ENCODE results near the gene TOX4. TPM values are rescaled to one million over a fixed set of nuclear protein-coding genes. Genes with fewer than 3 reads are reported as not detected.

TOX4 gene
- total RNA-seq = 61.1 to 66.3 TPM (median 62.4 TPM) in 3 replicates

DNA sequence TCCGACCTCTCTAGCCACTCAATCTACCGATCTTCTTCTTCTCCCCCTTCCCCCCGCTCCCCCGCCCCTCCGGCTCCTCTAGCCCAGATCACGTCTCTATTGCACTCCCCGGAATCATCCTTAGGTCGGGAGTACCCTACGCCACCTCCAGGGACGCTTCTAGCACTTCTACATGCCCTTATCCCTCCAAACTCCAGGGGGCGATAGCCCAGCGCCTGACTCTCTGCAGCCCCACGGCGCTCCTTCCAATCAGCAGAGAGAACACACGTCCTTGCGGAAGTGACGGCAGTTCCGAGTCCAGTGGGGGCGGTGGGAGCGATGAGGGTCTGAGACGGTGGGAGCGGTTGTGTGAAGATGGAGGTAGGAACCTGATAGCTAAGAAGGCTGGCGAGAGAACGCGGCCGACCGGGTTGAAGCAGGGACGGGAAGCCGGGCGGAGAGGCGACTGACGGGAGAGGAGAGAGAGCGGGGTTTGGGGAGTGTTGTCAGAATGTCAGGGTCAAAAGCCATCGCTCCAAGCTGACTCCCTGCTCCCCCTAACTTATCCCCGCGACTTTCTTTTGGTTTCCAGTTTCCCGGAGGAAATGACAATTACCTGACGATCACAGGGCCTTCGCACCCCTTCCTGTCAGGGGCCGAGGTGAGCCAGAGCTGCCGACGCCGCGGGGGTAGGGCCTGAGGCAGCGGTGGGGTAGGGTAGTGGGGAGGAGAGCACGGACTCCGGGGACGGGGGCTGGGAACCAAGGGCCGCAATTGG is at the start of gene TOX4, which contains the start of gene RAB2B:
TOX4 (plus strand) TSS at position 271 of the 757 bp plus-strand sequence; CDS start at position 355, 84 bp downstream.
RAB2B (minus strand) TSS at position 35 of the 757 bp plus-strand sequence. CDS start 87 bp downstream, outside the sequence.
- TF ChIP-seq, protein P1, sequence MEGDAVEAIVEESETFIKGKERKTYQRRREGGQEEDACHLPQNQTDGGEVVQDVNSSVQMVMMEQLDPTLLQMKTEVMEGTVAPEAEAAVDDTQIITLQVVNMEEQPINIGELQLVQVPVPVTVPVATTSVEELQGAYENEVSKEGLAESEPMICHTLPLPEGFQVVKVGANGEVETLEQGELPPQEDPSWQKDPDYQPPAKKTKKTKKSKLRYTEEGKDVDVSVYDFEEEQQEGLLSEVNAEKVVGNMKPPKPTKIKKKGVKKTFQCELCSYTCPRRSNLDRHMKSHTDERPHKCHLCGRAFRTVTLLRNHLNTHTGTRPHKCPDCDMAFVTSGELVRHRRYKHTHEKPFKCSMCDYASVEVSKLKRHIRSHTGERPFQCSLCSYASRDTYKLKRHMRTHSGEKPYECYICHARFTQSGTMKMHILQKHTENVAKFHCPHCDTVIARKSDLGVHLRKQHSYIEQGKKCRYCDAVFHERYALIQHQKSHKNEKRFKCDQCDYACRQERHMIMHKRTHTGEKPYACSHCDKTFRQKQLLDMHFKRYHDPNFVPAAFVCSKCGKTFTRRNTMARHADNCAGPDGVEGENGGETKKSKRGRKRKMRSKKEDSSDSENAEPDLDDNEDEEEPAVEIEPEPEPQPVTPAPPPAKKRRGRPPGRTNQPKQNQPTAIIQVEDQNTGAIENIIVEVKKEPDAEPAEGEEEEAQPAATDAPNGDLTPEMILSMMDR (IDR thresholded peaks at IDR 0.05; ENCODE audit: unreplicated experiment) = peak; percentile 73
- Mint-ChIP-seq H3K27ac (peak within 1 kb of the TSS; percentile 99), H3K27me3 (ENCODE audit: low read depth) (no peaks in the 10 kb centered on the region), H3K4me1 (peaks cover 17% of the 10 kb centered on the region), H3K4me3 (peak within 1 kb of the TSS; percentile 100), H3K9me3 (no peaks in the 10 kb centered on the region), H3K36me3 (peaks cover 18% of the 10 kb centered on the region)
- DNase-seq (ENCODE audit: low spot score in 2 of 2, unreplicated experiment in 2 of 2) = peak; percentile 90 to 94

DNA sequence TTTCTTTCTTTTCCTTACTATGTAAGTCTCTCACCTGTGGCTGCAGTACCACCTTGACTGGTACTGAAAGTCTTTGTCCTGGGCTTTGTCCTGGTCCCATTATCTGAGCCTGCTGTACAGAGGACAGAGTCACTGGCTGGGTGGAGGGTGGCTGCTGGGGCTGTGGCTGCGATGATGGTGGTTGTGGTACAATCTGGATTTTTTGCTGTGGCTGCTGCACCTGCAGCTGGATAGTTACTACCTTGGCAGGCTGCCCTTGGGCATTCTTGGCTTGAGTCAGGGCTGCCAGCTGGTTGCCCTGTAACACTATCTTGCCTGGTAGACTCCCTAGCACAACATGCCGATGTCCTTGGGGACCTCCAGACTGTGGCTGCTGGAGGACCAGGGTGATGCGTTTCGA is 48.1 kb upstream of the TOX4 start:
- TF ChIP-seq, protein P1 (IDR thresholded peaks at IDR 0.05; ENCODE audit: unreplicated experiment) = no peak
- no peaks in the 10 kb centered on the region for H3K27me3 Mint-ChIP-seq (ENCODE audit: low read depth)
- peaks cover 60% of the 10 kb centered on the region for H3K36me3 Mint-ChIP-seq
- H3K27ac Mint-ChIP-seq = no peak overlapping the region
- DNase-seq (ENCODE audit: low spot score in 2 of 2, unreplicated experiment in 2 of 2) = no peak
- H3K4me1 Mint-ChIP-seq = no peaks in the 10 kb centered on the region
- H3K9me3 Mint-ChIP-seq = no peaks in the 10 kb centered on the region
- H3K4me3 Mint-ChIP-seq = no peak overlapping the region

DNA sequence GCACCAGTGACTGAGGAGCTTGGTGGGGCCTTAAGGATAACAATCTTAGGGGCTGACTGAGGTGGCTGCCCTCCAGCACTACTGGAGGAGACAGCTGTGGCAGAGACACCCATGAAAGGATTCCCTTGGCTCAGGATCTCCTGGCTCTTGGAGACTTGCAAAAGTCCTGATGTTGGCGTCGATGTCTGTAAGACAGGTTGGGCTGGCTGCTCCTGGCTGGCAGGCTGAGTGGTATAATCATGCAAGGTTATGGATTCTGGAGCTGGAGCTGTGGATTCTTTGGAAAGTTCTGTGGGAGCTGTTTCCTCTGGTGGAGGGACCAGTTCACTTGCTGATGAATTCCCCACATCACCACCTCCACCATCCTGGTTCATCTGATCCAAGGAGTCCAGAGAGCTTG is 45.9 kb upstream of the TOX4 start:
- H3K27me3 Mint-ChIP-seq (ENCODE audit: low read depth) = no peaks in the 10 kb centered on the region
- H3K36me3 Mint-ChIP-seq = peaks cover 41% of the 10 kb centered on the region
- no peak overlapping the region for H3K27ac Mint-ChIP-seq
- no peaks in the 10 kb centered on the region for H3K9me3 Mint-ChIP-seq
- no peak overlapping the region for H3K4me3 Mint-ChIP-seq
- no peak for DNase-seq (ENCODE audit: low spot score in 2 of 2, unreplicated experiment in 2 of 2)
- TF ChIP-seq, protein P1 (IDR thresholded peaks at IDR 0.05; ENCODE audit: unreplicated experiment) = no peak
- H3K4me1 Mint-ChIP-seq = peaks cover 17% of the 10 kb centered on the region

DNA sequence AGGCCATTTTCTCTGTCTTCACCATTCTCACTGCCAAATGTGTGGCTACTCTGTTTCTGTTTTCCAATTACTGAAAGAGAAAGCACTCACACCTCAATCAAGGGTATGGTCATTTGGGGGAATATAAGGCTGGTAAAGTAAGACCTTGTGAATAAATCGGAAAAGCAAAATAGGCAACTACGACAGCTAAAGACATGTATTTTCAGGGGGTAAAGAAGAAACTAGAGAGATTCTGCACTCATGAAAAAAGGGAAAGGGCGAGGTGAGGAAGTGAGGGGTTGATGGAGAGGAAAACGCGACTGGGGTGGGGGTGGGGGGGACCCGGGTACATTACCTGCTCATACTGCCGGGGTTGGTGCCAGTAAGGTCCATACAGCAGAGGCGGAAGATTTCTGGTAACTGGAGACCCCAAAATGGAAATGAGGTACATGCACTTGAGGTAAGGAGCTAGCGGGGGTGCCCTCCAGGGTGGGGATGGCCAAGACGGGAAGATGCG is 40.4 kb upstream of the TOX4 start:
- no peaks in the 10 kb centered on the region for H3K9me3 Mint-ChIP-seq
- peaks cover 24% of the 10 kb centered on the region for H3K4me1 Mint-ChIP-seq
- peak overlapping the region; percentile 80 for H3K4me3 Mint-ChIP-seq
- DNase-seq (ENCODE audit: low spot score in 2 of 2, unreplicated experiment in 2 of 2) = no peak
- peaks cover 6% of the 10 kb centered on the region for H3K36me3 Mint-ChIP-seq
- H3K27me3 Mint-ChIP-seq (ENCODE audit: low read depth) = no peaks in the 10 kb centered on the region
- H3K27ac Mint-ChIP-seq = peak overlapping the region; percentile 97
- TF ChIP-seq, protein P1 (IDR thresholded peaks at IDR 0.05; ENCODE audit: unreplicated experiment) = no peak

DNA sequence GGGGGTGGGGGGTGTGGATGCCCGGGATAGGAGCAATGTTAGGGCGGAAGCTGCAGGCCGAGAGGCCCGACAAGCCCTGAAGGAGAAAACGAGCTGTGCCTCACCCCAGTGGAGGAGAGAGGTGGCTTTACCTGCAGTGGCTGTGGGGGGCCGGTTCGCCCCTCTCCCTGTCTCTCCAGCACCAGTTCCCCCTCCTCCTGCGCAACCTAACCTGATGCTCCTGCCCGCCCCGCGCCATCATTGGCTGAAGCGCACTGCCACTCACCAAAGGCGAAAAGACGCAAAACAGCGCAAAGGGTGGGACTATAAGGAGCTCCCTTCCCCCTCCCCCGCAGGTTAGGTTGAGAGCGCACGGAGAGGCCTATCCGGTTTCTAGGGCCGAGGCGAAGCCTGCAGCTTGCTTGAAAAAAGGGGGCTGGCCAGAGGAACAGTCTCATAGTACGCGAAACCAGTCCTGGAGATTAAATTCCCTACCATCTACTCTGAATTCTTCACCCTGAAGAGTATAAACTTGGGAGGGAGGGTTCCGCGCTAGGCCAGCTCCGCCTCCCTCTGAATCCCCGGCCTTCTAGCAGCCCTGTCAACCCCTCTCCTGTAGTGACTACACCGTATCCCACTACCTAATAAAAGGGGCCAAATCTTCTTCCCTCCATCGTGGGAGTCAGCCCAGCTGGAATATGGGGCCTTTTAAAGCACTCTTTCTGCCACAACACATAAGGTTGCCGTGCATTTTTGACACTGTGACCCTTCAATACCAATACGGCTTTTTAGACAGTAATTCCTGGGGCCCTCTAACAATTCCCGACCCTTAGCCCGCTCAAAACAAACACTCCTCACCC is 39.7 kb upstream of the TOX4 start:
- H3K36me3 Mint-ChIP-seq = peaks cover 6% of the 10 kb centered on the region
- peak overlapping the region; percentile 97 for H3K27ac Mint-ChIP-seq

More for the DNA sequence above, 39.7 kb upstream of the TOX4 start:
- DNase-seq (ENCODE audit: low spot score in 2 of 2, unreplicated experiment in 2 of 2) = peak; percentile 99
- H3K4me3 Mint-ChIP-seq = peak overlapping the region; percentile 80
- no peaks in the 10 kb centered on the region for H3K9me3 Mint-ChIP-seq
- TF ChIP-seq, protein P1 (IDR thresholded peaks at IDR 0.05; ENCODE audit: unreplicated experiment) = no peak
- H3K27me3 Mint-ChIP-seq (ENCODE audit: low read depth) = no peaks in the 10 kb centered on the region
- H3K4me1 Mint-ChIP-seq = peaks cover 24% of the 10 kb centered on the region

All from mesothelial cell of epicardium (in vitro differentiated cells).